SU-DHL-6 (cell line): ENCODE results near the gene ITPRIPL2.

Experiments
- H2AFZ ChIP-seq: fragments of 200-600 bp; sonication (generic); 2 replicates; pipeline ENCODE4 v1.6.1; 2014; ENCODE audit warnings: low read depth, mild to moderate bottlenecking, moderate library complexity, mixed read lengths, antibody characterized with exemption, low read length; ENCODE audit not compliant: severe bottlenecking
- H3F3A ChIP-seq: fragments of 200-600 bp; shearing (Covaris generic); 2 replicates; pipeline ENCODE4 v1.6.0; 2016; ENCODE audit warnings: antibody characterized with exemption, mild to moderate bottlenecking; ENCODE audit not compliant: insufficient read depth
- H3K27ac ChIP-seq: fragments of 200-600 bp; sonication (generic); 2 replicates; pipeline ENCODE4 v1.5.1; 2016; ENCODE audit warnings: low read depth, mild to moderate bottlenecking, low read length, moderate library complexity, mixed read lengths
- H3K27me3 ChIP-seq: fragments of 200-600 bp; sonication (generic), shearing (Covaris generic); 2 replicates; pipeline ENCODE4 v1.6.0; 2014; ENCODE audit warnings: mild to moderate bottlenecking, low read length
- H3K36me3 ChIP-seq: fragments of 200-600 bp; sonication (generic); 2 replicates; pipeline ENCODE4 v1.6.1; 2014; ENCODE audit warnings: mild to moderate bottlenecking, low read length, mixed read lengths
- H3K4me2 ChIP-seq: fragments of 300-600, 200-600 bp; shearing (Covaris generic), sonication (generic); 2 replicates; pipeline ENCODE4 v1.6.0; 2014; ENCODE audit warnings: low read length, low read depth, mild to moderate bottlenecking; ENCODE audit not compliant: poor library complexity, severe bottlenecking
- H3K4me3 ChIP-seq: fragments of 200-600 bp; sonication (generic); 2 replicates; pipeline ENCODE4 v1.5.1; 2014; ENCODE audit warnings: antibody characterized with exemption, low read length, mild to moderate bottlenecking, mixed read lengths; ENCODE audit not compliant: insufficient read depth, poor library complexity, severe bottlenecking
- H3K79me2 ChIP-seq: fragments of 200-600 bp; sonication (generic); 2 replicates; pipeline ENCODE4 v1.6.1; 2014; ENCODE audit warnings: mild to moderate bottlenecking, low read length, moderate library complexity; ENCODE audit not compliant: insufficient read depth
- H3K9ac ChIP-seq: fragments of 200-600 bp; sonication (generic); 2 replicates; pipeline ENCODE4 v1.7.0; 2014; ENCODE audit warnings: mild to moderate bottlenecking, low read length
- H3K9me2 ChIP-seq: fragments of 200-600 bp; sonication (generic); replicated peaks from 2 replicates; pipeline ENCODE4 v1.6.1; 2014; ENCODE audit warnings: low read length; ENCODE audit not compliant: insufficient read depth
- H3K9me3 ChIP-seq: fragments of 200-600 bp; sonication (generic); 2 replicates; pipeline ENCODE4 v1.6.1; 2014; ENCODE audit warnings: low read length, mixed read lengths; ENCODE audit not compliant: insufficient read depth
- H4K20me1 ChIP-seq: fragments of 200-600 bp; sonication (generic); 2 replicates; pipeline ENCODE4 v1.6.1; 2014; ENCODE audit warnings: low read depth, mild to moderate bottlenecking, antibody characterized with exemption, low read length, moderate library complexity, mixed read lengths
- EZH2phosphoT487 ChIP-seq: fragments of 200-600 bp; sonication (generic), shearing (Covaris generic); conservative IDR thresholded peaks from 2 replicates; pipeline ENCODE4 v1.6.1; 2018; ENCODE audit warnings: mild to moderate bottlenecking, antibody characterized with exemption, low read length, moderate library complexity, mixed read lengths
- TF ChIP-seq, protein P1 (sequence below): fragments of 200-600 bp; sonication (generic); IDR thresholded peaks from one replicate; pipeline ENCODE4 v1.5.1; 2017; ENCODE audit warnings: antibody characterized with exemption, mild to moderate bottlenecking, low read length, moderate library complexity; ENCODE audit not compliant: insufficient read depth, poor library complexity, severe bottlenecking

The ITPRIPL2 gene

DNA sequence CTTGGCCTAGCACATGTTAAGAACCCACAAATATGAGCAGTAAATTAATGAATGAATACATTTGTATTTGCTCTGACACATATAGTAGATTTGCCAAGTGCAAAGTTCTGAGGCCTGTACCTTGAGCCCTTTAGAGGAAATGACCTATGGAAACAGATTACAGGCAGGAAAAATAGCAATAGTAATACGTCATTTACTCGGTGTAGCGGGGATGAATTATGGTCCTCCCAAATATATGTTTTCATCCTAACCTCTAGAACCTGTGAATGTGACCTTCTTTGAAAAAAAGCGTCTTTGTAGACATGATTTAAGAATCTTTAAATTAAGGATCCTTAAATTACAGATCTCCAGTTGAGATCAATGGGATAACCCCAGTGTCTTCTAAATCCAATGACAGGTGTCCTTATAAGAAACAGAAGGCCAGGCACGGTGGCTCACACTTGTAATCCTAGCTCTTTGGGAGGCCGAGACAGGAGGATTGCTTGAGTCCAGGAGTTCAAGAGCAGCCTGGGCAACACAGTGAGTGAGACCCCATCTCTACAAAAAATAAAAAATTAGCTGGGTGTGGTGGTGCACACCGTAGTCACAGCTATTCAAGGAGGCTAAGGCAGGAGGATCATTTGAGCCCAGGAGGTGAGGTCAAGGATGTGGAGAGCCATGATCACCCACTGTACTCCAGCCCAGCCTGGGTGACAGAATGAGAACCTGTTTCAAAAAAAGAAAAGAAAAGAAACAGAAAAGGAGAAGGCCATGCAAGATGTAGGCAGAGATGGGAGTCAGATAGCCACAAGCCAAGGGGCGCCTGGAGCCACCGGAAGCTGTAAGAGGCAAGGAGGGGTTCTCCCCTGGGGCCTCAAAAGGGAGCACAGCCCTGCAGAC lies 5.1 kb upstream of the ITPRIPL2 start:
- no peak overlapping the region for H3K4me3 ChIP-seq
- no peaks in the 10 kb centered on the region for H3K9me3 ChIP-seq
- TF ChIP-seq, protein P1, sequence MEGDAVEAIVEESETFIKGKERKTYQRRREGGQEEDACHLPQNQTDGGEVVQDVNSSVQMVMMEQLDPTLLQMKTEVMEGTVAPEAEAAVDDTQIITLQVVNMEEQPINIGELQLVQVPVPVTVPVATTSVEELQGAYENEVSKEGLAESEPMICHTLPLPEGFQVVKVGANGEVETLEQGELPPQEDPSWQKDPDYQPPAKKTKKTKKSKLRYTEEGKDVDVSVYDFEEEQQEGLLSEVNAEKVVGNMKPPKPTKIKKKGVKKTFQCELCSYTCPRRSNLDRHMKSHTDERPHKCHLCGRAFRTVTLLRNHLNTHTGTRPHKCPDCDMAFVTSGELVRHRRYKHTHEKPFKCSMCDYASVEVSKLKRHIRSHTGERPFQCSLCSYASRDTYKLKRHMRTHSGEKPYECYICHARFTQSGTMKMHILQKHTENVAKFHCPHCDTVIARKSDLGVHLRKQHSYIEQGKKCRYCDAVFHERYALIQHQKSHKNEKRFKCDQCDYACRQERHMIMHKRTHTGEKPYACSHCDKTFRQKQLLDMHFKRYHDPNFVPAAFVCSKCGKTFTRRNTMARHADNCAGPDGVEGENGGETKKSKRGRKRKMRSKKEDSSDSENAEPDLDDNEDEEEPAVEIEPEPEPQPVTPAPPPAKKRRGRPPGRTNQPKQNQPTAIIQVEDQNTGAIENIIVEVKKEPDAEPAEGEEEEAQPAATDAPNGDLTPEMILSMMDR: no peak
- TF ChIP-seq EZH2phosphoT487: no peak
- H2AFZ ChIP-seq: no peak overlapping the region
- H3K4me2 ChIP-seq: no peak overlapping the region
- no peak overlapping the region for H3K9ac ChIP-seq
- no peaks in the 10 kb centered on the region for H3K79me2 ChIP-seq
- no peaks in the 10 kb centered on the region for H4K20me1 ChIP-seq
- no peaks in the 10 kb centered on the region for H3F3A ChIP-seq
- H3K27me3 ChIP-seq: no peaks in the 10 kb centered on the region
- H3K36me3 ChIP-seq: no peaks in the 10 kb centered on the region
- no peaks in the 10 kb centered on the region for H3K9me2 ChIP-seq
- no peak overlapping the region for H3K27ac ChIP-seq

DNA sequence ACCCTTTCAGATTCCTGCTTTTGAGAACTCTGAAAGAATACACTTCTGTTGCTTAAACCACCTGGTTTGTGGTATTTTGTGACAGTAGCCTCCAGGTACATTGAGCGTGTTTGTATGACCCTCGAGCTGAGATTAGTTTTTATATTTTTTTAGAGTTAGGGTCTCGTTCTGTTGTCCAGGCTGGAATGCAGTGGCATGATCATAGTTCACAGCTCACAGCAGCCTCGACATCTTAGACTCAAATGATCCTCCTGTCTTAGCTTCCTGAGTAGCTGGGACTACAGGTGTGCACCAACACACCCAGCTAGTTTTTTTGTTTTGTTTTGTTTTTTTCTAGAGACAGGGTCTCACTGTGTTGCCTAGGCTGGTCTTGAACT lies 4.5 kb upstream of the ITPRIPL2 start:
- Histone ChIP-seq H3K4me2 (no peak overlapping the region), H3K79me2 (no peaks in the 10 kb centered on the region), H2AFZ (no peak overlapping the region), H3K9me3 (no peaks in the 10 kb centered on the region), H3F3A (no peaks in the 10 kb centered on the region), H3K27ac (no peak overlapping the region), H3K36me3 (no peaks in the 10 kb centered on the region), H4K20me1 (no peaks in the 10 kb centered on the region), H3K9ac (no peak overlapping the region), H3K4me3 (no peak overlapping the region), H3K27me3 (no peaks in the 10 kb centered on the region), H3K9me2 (no peaks in the 10 kb centered on the region)
- TF ChIP-seq, protein P1: no peak
- no peak for TF ChIP-seq EZH2phosphoT487

DNA sequence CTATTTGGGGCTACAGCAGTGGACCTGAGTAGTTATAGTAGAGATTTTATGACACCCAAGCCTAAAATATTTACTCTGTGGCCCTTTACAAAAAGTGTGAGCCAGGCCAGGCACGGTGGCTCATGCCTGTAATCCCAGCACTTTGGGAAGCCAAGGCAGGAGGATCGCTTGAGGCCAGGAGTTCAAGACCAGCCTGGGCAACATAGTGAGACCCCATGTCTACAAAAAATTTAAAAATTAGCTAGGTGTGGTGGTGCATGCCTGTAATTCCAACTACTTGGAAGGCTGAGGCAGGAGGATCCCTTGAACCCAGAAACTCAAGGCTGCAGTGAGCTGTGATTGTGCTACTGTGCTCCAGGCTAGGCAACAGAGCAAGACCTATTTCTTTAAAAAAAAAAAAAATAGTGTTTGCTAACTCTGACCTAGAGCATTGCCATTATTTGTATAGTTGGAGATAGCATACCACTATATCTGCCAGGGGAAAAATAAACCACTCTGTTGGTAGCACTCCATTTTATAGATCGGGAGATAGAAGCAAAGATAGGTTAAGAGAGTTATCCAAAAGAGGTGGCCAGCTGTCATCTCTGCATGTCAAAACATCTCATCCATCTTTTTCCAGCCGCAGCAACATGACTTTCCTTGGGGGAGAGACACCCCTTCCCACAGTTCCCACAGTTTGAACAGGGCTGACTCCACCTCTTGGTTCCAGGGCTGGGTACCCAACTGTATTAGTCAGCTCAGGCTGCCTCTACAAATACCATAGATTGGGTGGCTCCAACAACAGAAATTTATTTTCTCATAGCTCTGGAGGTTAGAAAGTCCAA lies 3.0 kb upstream of the ITPRIPL2 start:
- H3K27ac ChIP-seq: no peak overlapping the region
- no peaks in the 10 kb centered on the region for H3K9me2 ChIP-seq
- no peak overlapping the region for H3K4me2 ChIP-seq
- H4K20me1 ChIP-seq: no peaks in the 10 kb centered on the region
- no peaks in the 10 kb centered on the region for H3K9me3 ChIP-seq
- no peaks in the 10 kb centered on the region for H3K27me3 ChIP-seq
- H3K4me3 ChIP-seq: no peak overlapping the region
- TF ChIP-seq EZH2phosphoT487: no peak
- TF ChIP-seq, protein P1: no peak
- H3K9ac ChIP-seq: no peak overlapping the region
- H3K79me2 ChIP-seq: no peaks in the 10 kb centered on the region
- H3K36me3 ChIP-seq: no peaks in the 10 kb centered on the region
- H2AFZ ChIP-seq: no peak overlapping the region
- H3F3A ChIP-seq: no peaks in the 10 kb centered on the region
